Measurements from ENCODE around the gene SPEF1. TPM values are rescaled to one million over a fixed set of nuclear protein-coding genes. Genes with fewer than 3 reads are reported as not detected.

SPEF1 gene
- total RNA-seq, 4 donors from 2014 or later = 0.19 TPM; not detected in 3

GRCh38 chr20:3823881-3824280 lies 42.6 kb upstream of the SPEF1 start:
- no peaks in the 10 kb centered on the region for H3K9me3 ChIP-seq
- intact Hi-C loops (cut with DNase I) = loop anchor here (5.0 kb wide), 1 partner anchor 42 kb away; the partner anchor contains the start of gene SPEF1
- 91% methylated on average over 12 of the region's 20 CpGs; no CpG with 5 or more reads in 1 of the 2 donors for WGBS, 2 donors
- no peak overlapping the region for H3K4me3 ChIP-seq
- no peaks in the 10 kb centered on the region for H3K27me3 ChIP-seq
- TF ChIP-seq CTCF (IDR thresholded peaks at IDR 0.05) = no peak
- TF ChIP-seq POLR2A (IDR thresholded peaks at IDR 0.05) = no peak
- DNase-seq = no peak
- peaks cover 13 to 25% (median 15%) of the 10 kb centered on the region in 3 donors for H3K4me1 ChIP-seq
- H3K27ac ChIP-seq = no peak overlapping the region
- H3K36me3 ChIP-seq = peaks cover 13 to 64% (median 22%) of the 10 kb centered on the region in 3 donors

GRCh38 chr20:3821996-3822395 lies 40.7 kb upstream of the SPEF1 start:
- WGBS, 2 donors = 83 to 99% methylated on average over 9 to 11 of the region's 14 CpGs
- DNase-seq = no peak
- no peaks in the 10 kb centered on the region for H3K27me3 ChIP-seq
- TF ChIP-seq POLR2A (IDR thresholded peaks at IDR 0.05) (no peak), CTCF (IDR thresholded peaks at IDR 0.05) (no peak)
- intact Hi-C loops (cut with DNase I) = loop anchor here (5.0 kb wide), 1 partner anchor 40 kb away; the partner anchor contains the start of gene SPEF1
- peaks cover 21 to 34% (median 25%) of the 10 kb centered on the region in 3 donors for H3K4me1 ChIP-seq
- no peaks in the 10 kb centered on the region for H3K9me3 ChIP-seq
- no peak overlapping the region for H3K4me3 ChIP-seq
- H3K27ac ChIP-seq = peak overlapping the region in 1 of 4 donors; percentile 91
- H3K36me3 ChIP-seq = peaks cover 13 to 52% (median 18%) of the 10 kb centered on the region in 3 donors

GRCh38 chr20:3820901-3821727 lies 39.9 kb upstream of the SPEF1 start:
- intact Hi-C loops (cut with DNase I) = loop anchor here (5.0 kb wide), 1 partner anchor 39 kb away; the partner anchor contains the start of gene SPEF1
- Histone ChIP-seq H3K4me1 (peaks cover 21 to 40% (median 25%) of the 10 kb centered on the region in 3 donors), H3K36me3 (peaks cover 13 to 43% (median 18%) of the 10 kb centered on the region in 3 donors), H3K9me3 (no peaks in the 10 kb centered on the region), H3K27me3 (no peaks in the 10 kb centered on the region), H3K27ac (peak overlapping the region; percentile 91 to 99 (median 98)), H3K4me3 (peak overlapping the region; percentile 71 to 74 (median 72))
- no peak for DNase-seq
- WGBS, 2 donors = 20 to 30% methylated on average over 18 to 19 of the region's 20 CpGs
- TF ChIP-seq POLR2A (IDR thresholded peaks at IDR 0.05) (no peak), CTCF (IDR thresholded peaks at IDR 0.05) (no peak)

- Histone ChIP-seq H3K36me3 (peaks cover 13 to 35% (median 18%) of the 10 kb centered on the region in 3 donors), H3K27me3 (no peaks in the 10 kb centered on the region), H3K4me1 (peaks cover 21 to 48% (median 25%) of the 10 kb centered on the region in 3 donors), H3K4me3 (peak within 1 kb of the TSS; percentile 71 to 74 (median 72)), H3K9me3 (no peaks in the 10 kb centered on the region), H3K27ac (peak within 1 kb of the TSS; percentile 91 to 99 (median 98))
- peak; percentile 88 for DNase-seq
- intact Hi-C loops (cut with DNase I) = loop anchor here (5.0 kb wide), 1 partner anchor 38 kb away; the partner anchor contains the start of gene SPEF1
- WGBS, 2 donors = 0% methylated on average over 16 to 24 of the region's 96 CpGs
- TF ChIP-seq CTCF (IDR thresholded peaks at IDR 0.05) (peak; percentile 97 to 100 (median 98)), POLR2A (IDR thresholded peaks at IDR 0.05) (peak in 2 of 4 donors; percentile 36 to 66)
Measured at GRCh38 chr20:3820048-3820900, 39.0 kb upstream of the SPEF1 start, which contains the start of gene AP5S1. Gene AP5S1, plus strand, starts transcription at chr20:3820547. Its CDS starts 1,571 bp downstream, at chr20:3822118.

Data from esophagus squamous epithelium (tissue), 5 donors.